Kidney tubule cell (primary cell): Measurements from ENCODE around the gene TRIM16.
"Not testable (repeated sequence)": the region's sequence is repeated elsewhere in the genome, so short reads cannot be mapped to it uniquely, and the experiment has no call there.

Experiments
- DNase-seq: peaks from one replicate; pipeline ENCODE4 v3.0.0-alpha.2; 2018; ENCODE audit warnings: low spot score

The TRIM16 gene

DNA sequence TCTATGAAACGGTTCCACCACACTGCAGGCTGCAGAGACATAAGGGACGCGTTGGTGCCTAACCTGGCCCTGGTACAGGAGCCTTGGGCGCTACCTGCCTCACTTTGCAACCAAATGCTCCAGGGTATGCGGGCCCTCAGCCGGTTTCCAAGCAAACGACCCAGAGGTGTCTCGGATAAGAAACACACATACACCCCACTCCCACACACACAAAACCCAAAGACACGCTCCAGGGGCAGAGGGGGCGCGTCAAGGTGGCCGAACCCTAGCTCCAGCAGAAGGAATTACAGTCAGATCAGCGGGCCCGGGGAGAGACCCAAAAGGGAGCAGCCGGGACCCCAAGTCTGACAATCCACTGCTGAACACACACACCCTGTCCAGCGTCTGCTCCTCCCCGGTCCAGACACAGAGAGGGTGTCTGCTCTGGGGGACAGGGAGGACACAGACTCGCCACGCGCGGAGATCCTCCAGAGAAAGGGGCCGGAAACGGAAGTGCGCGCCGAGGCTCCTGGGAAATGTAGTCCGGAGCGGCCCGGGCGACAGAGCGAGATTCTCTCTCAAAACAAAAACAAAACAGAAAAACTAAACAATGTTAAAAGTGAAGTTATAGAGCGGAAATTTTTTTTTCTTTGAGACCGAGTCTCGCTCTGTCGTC lies at the start of gene TRIM16:
Gene TRIM16 (minus strand): TSS at position 488 of the 655 bp plus-strand sequence. CDS start 32,702 bp downstream, outside the sequence.
- DNase-seq = peak; percentile 53

DNA sequence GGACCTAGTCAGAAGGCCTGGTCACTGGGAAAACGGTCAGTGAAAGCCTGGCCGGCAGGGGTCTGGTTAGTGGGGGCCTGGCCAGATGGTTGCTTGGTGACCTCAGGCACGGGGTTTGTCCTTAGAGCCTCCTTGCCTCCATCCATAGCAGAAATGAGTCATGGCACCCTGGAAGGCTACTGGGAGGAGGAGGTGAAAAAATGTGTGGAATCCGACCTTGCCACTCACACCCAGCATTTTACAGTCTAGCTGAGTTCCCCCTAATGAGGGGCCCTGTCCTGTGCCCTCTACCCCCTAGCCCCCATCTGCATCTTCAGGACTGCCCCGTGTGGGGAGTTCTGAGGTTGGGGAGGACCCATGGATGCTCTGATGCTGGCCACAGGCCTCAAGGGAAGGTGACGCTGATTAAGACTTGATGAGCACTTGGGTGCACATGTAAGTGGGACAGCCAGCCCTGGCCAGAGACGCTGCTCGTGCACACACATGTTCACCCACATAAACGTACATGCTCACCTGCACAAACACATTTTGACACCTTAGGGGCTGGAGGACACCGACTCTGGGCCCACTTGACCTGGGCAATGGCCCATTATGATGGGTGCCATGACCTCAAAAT lies 49.2 kb upstream of the TRIM16 start:
- not testable (repeated sequence) for DNase-seq

DNA sequence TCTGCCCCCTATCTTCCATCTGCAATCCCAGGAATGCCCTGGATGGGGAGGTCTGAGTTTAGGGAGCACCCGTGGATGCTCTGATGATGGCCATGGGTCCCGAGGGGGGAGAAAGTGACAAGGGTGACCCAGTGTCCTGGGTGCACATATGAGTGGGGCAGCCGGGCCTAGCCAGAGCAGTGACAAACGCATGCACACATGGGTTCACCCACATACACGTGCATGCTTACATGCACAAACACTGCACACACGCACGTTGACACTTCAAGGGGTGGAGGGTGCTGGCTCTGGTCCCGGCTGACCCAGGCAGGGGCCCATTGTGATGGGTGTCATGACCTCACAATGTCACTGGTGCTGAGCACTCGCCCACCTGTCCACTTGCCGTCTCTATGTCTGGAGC lies 47.8 kb upstream of the TRIM16 start, which contains the start of gene TBC1D26:
Gene TBC1D26 (plus strand): TSS at position 384 of the 400 bp plus-strand sequence. CDS start 3,066 bp downstream, outside the sequence.
- DNase-seq = not testable (repeated sequence)

GRCh38 chr17:15730535-15730934 lies 46.4 kb upstream of the TRIM16 start:
- DNase-seq = not testable (repeated sequence)

- not testable (repeated sequence) for DNase-seq
These were observed 32.8 kb upstream of the TRIM16 start for GRCh38 chr17:15716601-15717563.

DNA sequence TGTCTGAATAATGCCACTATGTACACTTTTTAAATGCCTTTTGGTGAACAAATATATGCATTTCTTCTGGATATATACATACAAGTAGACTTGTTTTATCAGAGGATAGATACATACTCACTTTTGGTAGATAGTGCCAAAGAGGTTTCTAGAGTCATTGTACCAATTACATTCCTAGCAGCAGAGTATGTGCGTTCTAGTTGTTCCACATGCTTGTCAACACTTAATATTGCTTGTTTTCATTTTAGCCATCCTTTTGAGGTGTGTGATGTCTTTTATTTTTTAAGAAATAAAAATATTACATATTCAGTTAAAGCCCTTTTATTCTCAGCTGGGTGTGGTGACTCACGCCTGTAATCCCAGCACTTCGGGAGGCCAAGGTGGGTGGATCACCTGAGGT lies 24.8 kb upstream of the TRIM16 start:
- DNase-seq = not testable (repeated sequence)

DNA sequence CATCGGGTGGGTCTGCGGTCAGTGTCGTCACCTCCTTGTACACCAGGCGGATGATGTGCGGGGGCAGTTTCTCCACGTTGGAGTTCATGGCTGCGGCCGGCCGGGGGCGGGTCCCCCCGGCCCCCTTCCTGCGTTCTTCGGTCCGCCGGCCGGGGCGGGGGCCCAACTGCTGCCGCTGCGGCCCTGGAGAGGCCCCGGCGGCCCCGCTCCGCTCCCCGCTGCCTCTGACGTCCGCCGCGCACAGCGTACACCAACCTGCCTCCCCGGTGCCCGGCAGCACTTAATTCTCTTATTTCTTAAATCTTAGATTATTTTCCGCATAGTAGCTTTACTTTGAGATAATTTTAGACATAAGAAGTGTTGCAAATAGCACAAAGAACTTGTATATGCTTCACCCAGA lies 20.7 kb upstream of the TRIM16 start:
- not testable (repeated sequence) for DNase-seq

DNA sequence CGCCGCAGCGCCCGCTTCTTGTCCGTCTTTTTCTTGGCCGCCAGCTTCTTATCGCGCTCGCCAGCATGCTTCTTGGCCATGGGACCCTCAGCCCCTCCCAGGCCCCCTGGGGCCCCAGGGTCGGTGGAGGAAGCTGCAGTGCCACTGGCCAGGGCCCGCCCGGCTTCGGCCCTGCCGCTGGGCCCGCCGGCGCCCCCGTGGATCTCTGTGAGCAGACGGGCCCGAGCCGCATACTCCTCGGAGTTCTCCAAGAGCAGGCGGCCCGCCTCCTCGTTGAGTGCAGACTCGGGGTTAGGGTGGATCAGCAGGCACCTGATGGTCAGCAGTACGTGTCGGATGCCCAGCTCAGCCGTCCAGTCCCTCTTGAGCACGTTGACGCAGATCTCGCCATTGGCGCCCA lies 20.1 kb upstream of the TRIM16 start:
- not testable (repeated sequence) for DNase-seq

DNA sequence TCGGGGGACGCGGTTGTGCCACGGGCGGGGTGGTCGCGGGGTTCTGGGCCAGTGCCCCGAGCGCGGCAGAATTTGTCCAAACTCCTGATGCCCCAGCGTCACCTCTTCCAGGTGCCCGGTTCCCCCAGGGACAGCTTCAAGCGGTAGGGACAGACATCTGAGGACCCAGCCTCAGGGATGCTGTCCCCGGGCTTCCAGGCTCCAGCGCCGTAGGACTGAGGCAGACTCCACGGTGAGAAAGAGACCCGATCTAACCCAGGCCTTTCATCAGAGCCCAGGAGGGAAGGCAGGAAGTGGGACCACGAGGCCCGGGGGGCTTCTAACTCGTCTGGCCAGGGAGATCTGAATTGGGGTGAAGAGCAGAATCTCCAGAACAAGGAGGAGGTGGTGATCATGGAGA lies 15.8 kb upstream of the TRIM16 start:
- DNase-seq = not testable (repeated sequence)

GRCh38 chr17:15699413-15699924 lies 15.4 kb upstream of the TRIM16 start, which contains the start of gene ZNF286A:
Gene ZNF286A, plus strand, starts transcription at chr17:15699752. Its CDS starts 578 bp downstream, at chr17:15700330.
- DNase-seq = peak; percentile 100

- not testable (repeated sequence) for DNase-seq
These were observed 14.9 kb upstream of the TRIM16 start for GRCh38 chr17:15698967-15699366.

- DNase-seq = not testable (repeated sequence)
These were observed 3.4 kb upstream of the TRIM16 start for GRCh38 chr17:15687494-15687893.

DNA sequence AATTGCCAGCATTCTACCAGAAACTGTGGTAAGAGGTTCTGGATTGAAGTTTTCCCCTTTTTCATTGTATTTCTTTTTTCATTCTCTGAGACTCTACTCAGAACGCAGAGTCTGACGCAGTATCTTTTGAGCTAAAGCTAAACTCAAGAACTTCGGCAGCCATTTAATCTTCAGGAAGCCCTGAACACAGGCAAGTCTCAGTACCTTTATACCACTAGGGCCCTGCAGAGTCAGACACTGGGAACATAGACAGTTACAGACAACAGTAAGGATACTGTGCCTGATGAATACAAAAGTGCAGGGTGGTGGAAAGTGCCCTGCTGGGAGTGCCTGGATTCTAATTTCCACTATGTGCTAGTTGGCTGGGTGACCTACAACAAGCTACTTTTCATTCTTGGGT lies 976 bp downstream of the TRIM16 start:
- not testable (repeated sequence) for DNase-seq

- DNase-seq = not testable (repeated sequence)
These were observed 8.1 kb downstream of the TRIM16 start for GRCh38 chr17:15675991-15676390.

DNA sequence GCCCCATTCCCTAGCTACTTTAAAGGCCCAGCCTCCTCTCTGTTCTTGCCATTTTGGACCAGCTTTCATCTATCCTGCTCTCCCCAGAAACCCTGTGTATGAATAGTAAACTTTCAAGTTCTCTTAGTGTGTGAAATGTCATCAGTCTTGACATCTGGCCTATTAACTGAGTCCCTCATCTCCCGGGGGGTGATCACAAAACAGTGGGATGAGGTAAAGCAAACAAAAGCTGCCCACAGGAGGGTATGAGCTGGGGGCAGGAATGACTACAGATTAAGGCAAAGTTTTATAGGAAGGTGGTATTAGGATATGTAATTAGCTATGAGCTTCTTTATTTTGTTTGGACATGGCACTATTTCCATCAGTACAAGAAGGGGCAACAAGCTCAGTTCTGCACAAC lies 9.5 kb downstream of the TRIM16 start:
- DNase-seq = not testable (repeated sequence)

- not testable (repeated sequence) for DNase-seq
These were observed 14.6 kb downstream of the TRIM16 start for GRCh38 chr17:15669526-15669925.

DNA sequence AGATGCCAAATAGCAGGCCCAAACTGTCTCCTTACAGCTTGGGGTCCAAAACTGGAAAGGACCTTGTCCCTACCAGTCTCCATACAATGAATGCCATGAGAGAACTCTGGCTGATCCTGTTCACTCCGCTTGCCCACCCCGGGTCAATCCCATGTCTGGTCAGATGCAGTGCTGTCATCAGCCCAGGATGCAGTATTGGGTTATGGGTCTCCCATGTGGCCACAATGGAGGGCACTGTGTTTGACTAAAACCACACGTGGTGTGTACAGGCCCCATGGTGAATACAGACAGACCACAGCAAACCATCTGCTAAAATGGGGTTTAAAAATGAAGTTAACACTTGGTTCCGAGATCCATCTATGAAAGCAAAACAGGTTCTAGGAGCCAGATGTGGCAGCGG lies 20.4 kb downstream of the TRIM16 start:
- DNase-seq = no peak

DNA sequence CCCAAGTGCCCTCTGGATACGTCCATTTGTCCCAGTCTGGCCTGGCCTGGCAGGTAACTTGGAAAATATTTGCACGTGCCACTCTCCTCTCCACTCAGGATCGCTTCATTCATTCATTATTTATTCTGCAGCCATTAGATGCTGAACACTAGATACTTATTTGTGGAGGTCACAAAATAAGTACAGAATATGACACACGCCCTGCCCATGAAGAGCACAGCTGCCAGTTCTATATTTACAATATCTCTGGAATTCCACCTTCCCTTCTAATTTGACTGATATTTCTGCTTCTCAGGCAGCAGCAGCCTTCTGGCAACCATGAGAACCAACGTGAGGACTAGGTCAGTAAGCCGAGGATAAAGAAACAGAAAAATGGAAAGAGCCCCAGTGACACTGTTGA lies 20.9 kb downstream of the TRIM16 start:
- DNase-seq = no peak

GRCh38 chr17:15662681-15663080 lies 21.4 kb downstream of the TRIM16 start:
- DNase-seq = no peak

DNA sequence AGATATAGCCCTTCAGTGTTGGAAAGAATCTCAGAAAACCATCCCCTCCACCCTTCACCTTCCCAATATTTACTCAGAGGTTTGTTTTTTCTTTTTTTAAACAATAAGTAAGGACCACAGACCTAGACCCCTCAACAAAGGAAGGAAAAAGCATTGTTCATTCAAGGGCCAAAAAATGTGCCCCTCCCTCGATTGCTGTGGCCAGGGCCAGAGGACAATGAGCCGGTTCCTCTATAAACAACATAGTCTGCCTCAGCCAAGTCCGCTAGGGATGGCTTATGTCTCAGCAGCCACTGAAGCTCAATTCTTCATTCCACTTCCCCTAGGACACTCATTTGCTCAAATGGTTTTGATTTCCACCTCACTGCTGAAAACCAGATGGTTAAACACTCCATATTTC lies 24.0 kb downstream of the TRIM16 start:
- DNase-seq = no peak

DNA sequence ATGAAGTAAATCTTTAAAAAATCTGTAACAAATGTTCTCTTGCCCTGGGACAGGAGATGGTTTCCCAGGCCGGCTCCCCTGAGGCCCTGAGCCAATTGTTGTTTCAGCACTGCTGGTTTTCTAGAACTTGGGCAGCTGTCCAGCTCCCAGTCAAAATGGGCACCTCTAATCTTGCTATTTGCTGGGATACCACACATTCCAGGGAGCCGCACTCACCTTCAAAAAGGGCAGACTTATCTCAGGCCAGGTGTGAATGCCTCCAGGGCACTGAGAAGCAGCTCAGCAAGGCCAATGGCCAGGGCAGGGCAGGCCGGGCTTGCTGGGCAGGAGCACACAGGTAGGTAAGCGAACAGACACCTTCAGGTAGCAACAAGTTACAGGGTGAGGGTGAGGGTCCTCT lies 24.4 kb downstream of the TRIM16 start:
- DNase-seq = peak; percentile 93

DNA sequence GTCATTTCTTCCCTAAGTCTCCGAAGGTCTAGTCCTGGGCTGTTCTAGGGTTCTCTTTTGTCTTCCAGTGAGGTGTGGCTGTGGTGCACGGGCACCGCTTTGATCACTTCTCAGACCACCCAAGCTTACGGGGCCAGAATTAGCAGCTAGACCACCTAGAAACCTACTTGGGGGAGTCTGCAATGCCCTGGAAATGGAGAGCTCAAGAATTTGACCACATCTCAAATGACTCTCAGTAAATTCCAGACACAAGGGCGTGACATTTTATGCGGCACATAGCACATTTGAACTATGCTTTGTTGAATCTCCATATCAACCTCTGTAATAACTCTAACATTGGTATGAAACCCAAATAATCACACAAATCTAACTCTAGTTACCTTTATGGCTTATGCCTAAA lies 24.9 kb downstream of the TRIM16 start:
- no peak for DNase-seq
